ENCODE results near the gene CACNA2D1.
"Not testable (repeated sequence)": the region's sequence is repeated elsewhere in the genome, so short reads cannot be mapped to it uniquely, and the experiment has no call there.

The CACNA2D1 gene

DNA sequence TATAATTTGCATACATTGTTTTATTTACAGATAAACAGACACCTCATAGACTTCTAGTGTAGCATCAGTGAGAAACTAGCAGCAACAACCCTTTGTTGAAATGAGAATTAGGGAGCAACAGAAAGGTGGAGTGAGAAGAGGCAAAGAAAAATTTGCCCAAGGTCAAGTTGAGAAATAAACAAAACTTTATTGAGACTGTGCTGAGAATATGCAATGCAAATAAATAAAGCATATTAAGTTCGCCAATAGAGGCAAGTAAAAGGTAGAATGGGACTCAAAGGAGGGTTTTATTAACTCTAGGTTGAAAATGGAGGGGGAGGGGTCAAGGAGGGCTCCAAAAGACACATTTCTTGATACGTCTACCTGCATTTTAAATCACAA is 49.7 kb downstream of the CACNA2D1 start:
- H3K36me3 ChIP-seq (ENCODE audit: control insufficient read depth, insufficient read depth, low read length) = no peaks in the 10 kb centered on the region
- H3K27ac ChIP-seq (ENCODE audit: low read length) = no peak overlapping the region
- DNase-seq (ENCODE audit: low read depth, low spot score) = no peak
- no peaks in the 10 kb centered on the region for H3K4me1 ChIP-seq (ENCODE audit: control insufficient read depth, insufficient read depth, low read length)
- H3K4me3 ChIP-seq (ENCODE audit: low read length) = no peak overlapping the region
- H3K27me3 ChIP-seq (ENCODE audit: control insufficient read depth, insufficient read depth, low read length) = no peaks in the 10 kb centered on the region
- no CpG with 5 or more reads among the region's 2 CpGs for WGBS (ENCODE audit: insufficient coverage, insufficient read length)
- no peaks in the 10 kb centered on the region for H3K9me3 ChIP-seq (ENCODE audit: control insufficient read depth, insufficient read depth, low read length)

DNA sequence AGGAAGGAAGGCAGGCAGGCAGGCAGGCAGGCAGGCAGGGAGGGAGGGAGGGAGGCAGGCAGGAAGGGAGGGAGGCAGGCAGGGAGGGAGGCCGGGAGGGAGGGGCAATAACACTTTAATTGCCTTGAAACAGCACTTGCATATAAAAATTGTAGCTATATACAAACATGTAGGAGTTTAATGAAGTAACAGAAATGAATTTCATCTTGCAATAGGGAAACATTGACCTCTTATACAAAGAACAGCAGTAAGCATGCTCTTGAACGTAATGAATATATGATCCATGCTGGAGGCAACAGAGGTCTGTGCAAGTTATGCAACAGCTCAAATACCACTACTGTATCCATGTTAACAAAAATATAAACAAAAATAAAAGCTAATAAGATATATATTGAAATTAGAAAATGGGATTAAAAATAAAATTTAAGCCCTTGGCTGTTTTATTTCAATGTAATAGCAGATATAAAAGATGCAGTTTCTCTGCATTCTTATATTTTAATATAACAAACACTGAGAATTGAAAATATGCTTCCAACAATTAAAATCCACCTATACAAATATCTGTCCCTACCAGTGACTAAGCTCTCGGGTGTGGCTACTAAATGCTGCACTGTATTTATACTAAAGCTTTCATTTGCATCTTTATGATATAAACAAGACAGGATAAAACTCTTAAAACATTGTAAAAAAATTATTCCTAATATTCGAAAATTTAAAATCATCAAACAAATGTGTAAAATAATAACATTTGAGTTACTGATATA is 50.3 kb downstream of the CACNA2D1 start:
- 100% methylated on average over 1 of the region's 4 CpGs for WGBS (ENCODE audit: insufficient coverage, insufficient read length)
- Histone ChIP-seq H3K27ac (ENCODE audit: low read length) (no peak overlapping the region), H3K36me3 (ENCODE audit: control insufficient read depth, insufficient read depth, low read length) (no peaks in the 10 kb centered on the region), H3K4me1 (ENCODE audit: control insufficient read depth, insufficient read depth, low read length) (no peaks in the 10 kb centered on the region), H3K4me3 (ENCODE audit: low read length) (no peak overlapping the region), H3K27me3 (ENCODE audit: control insufficient read depth, insufficient read depth, low read length) (no peaks in the 10 kb centered on the region), H3K9me3 (ENCODE audit: control insufficient read depth, insufficient read depth, low read length) (no peaks in the 10 kb centered on the region)
- no peak for DNase-seq (ENCODE audit: low read depth, low spot score)

DNA sequence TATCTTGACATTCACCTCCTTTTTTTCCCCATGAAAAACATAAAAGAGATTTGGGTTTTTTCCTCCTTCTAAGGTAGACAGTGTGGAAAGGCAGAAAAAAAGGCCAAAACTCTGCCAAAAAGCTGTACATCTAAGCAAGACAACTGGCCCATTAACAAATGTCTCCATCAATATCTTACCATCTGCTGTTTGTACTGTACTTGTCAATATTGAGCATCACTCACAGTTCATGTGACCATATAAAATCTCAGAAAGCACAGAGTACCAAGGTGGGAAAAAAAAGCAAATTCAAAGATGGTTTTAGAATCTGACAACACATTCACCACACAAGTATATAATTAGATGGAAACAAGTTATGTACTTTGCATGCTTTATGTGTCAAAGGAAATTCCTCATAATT is 52.6 kb downstream of the CACNA2D1 start:
- no peaks in the 10 kb centered on the region for H3K4me1 ChIP-seq (ENCODE audit: control insufficient read depth, insufficient read depth, low read length)
- H3K9me3 ChIP-seq (ENCODE audit: control insufficient read depth, insufficient read depth, low read length) = no peaks in the 10 kb centered on the region
- H3K27ac ChIP-seq (ENCODE audit: low read length) = no peak overlapping the region
- H3K4me3 ChIP-seq (ENCODE audit: low read length) = no peak overlapping the region
- no peaks in the 10 kb centered on the region for H3K27me3 ChIP-seq (ENCODE audit: control insufficient read depth, insufficient read depth, low read length)
- DNase-seq (ENCODE audit: low read depth, low spot score) = no peak
- H3K36me3 ChIP-seq (ENCODE audit: control insufficient read depth, insufficient read depth, low read length) = no peaks in the 10 kb centered on the region

DNA sequence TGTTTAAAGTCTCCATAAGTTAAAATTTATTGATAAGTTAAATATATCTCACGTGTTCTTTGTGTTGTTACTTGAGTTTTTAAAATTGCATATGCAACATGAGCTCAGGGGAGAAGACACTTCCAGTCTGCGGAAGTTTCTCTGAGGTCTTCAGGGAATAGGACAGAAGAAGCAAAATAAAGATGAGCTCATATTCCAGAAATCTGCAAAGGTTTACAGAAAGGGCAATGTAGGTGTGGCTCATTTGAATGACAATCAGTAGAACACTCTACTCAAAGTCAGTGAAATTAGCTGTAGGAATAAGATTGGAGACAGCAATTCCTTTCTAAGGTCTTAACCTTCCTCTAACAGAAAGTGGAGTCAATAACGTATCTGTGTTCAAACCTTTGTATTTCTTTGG is 53.7 kb downstream of the CACNA2D1 start:
- Histone ChIP-seq H3K4me3 (ENCODE audit: low read length) (no peak overlapping the region), H3K4me1 (ENCODE audit: control insufficient read depth, insufficient read depth, low read length) (0 out of 2 replicates have a peak, but pooled peaks cover 1% of the 10 kb centered on the region), H3K27ac (ENCODE audit: low read length) (no peak overlapping the region), H3K36me3 (ENCODE audit: control insufficient read depth, insufficient read depth, low read length) (no peaks in the 10 kb centered on the region), H3K27me3 (ENCODE audit: control insufficient read depth, insufficient read depth, low read length) (no peaks in the 10 kb centered on the region), H3K9me3 (ENCODE audit: control insufficient read depth, insufficient read depth, low read length) (no peaks in the 10 kb centered on the region)
- WGBS (ENCODE audit: insufficient coverage, insufficient read length) = no CpG with 5 or more reads among the region's 3 CpGs
- no peak for DNase-seq (ENCODE audit: low read depth, low spot score)

DNA sequence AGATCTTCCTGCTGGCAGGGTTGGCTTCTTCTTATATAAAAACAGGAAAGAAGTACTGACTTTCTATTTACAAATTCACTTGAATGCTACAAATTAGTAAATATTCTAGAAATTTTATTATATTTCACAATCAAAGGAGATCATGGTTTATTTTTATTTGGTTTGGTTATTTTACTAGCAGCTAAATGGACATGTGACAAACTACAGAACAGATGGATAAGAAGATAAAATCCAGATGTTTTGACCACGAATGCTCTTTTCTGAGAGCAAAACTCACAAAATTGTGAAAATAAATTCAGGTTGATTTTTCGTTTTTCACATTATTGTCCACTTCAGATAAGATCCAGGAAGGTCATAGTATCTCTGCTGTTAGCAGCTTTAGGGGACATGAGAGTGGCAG is 55.4 kb downstream of the CACNA2D1 start:
- WGBS (ENCODE audit: insufficient coverage, insufficient read length) = no CpG with 5 or more reads among the region's 2 CpGs
- no peak overlapping the region for H3K27ac ChIP-seq (ENCODE audit: low read length)
- DNase-seq (ENCODE audit: low read depth, low spot score) = no peak

DNA sequence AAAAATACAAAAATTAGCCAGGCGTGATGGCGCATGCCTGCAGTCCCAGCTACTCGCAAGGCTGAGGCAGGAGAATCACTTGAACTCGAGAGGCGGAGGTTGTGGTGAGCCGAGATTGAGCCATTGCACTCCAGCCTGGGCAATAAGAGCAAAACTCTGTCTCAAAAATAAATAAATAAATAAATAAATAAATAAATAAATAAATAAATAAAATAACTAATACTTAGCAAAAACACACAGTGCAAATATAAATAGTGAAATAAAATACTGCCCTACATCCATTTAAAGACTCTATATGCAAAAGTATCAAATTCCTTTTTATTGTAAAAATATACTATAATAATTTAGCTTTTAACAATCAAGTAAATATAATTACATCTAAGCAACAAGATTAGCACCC is 57.0 kb downstream of the CACNA2D1 start:
- not testable (repeated sequence) for H3K36me3 ChIP-seq (ENCODE audit: control insufficient read depth, insufficient read depth, low read length); H3K27me3 ChIP-seq (ENCODE audit: control insufficient read depth, insufficient read depth, low read length); H3K9me3 ChIP-seq (ENCODE audit: control insufficient read depth, insufficient read depth, low read length); H3K27ac ChIP-seq (ENCODE audit: low read length); H3K4me1 ChIP-seq (ENCODE audit: control insufficient read depth, insufficient read depth, low read length); H3K4me3 ChIP-seq (ENCODE audit: low read length); DNase-seq (ENCODE audit: low read depth, low spot score)
- no CpG with 5 or more reads among the region's 6 CpGs for WGBS (ENCODE audit: insufficient coverage, insufficient read length)

More for the DNA sequence above, 55.4 kb downstream of the CACNA2D1 start:
- Histone ChIP-seq H3K9me3 (ENCODE audit: control insufficient read depth, insufficient read depth, low read length) (no peaks in the 10 kb centered on the region), H3K36me3 (ENCODE audit: control insufficient read depth, insufficient read depth, low read length) (no peaks in the 10 kb centered on the region), H3K4me3 (ENCODE audit: low read length) (no peak overlapping the region), H3K27me3 (ENCODE audit: control insufficient read depth, insufficient read depth, low read length) (no peaks in the 10 kb centered on the region), H3K4me1 (ENCODE audit: control insufficient read depth, insufficient read depth, low read length) (0 out of 2 replicates have a peak, but pooled peaks cover 1% of the 10 kb centered on the region)

DNA sequence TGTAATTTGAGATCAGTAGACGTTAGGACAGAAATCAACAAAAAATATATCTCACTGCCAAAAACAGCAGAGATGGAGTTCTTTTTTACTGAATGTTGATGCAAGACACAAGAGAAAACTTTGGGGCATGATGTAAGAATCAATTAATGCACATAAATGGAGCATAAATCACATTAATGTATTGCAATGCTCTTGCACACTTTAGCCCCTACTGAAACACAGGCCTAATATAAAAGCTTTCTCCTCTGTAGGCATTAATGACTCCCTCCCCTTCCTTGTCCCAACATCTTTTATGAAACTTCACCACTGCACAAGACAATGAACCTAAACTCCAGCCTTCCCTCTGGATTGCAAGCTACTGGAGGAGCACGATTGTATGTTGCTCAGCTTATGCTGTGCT is 58.8 kb downstream of the CACNA2D1 start:
- no peak overlapping the region for H3K27ac ChIP-seq (ENCODE audit: low read length)
- DNase-seq (ENCODE audit: low read depth, low spot score) = no peak

DNA sequence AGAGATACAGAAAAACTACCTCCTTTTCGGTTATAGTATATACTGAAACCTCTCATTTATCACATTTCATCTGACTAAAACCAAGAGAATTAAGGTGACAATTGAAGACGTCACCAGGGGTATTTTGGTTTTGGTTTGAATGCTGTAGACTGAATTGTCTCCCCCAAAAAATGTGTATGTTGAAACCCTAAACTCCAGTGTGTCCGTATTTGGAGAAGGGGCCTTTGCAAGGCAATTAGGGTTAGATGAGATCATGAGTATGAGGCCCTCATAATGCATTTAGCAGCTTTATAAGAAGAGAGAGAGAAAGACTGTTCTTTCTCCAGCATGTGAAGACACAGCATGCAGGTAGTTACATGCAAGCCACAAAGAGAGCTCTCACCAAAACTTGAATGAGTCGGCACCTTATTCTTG is 59.5 kb downstream of the CACNA2D1 start:
- Histone ChIP-seq H3K27me3 (ENCODE audit: control insufficient read depth, insufficient read depth, low read length) (no peaks in the 10 kb centered on the region), H3K36me3 (ENCODE audit: control insufficient read depth, insufficient read depth, low read length) (no peaks in the 10 kb centered on the region), H3K9me3 (ENCODE audit: control insufficient read depth, insufficient read depth, low read length) (no peaks in the 10 kb centered on the region), H3K27ac (ENCODE audit: low read length) (no peak overlapping the region), H3K4me1 (ENCODE audit: control insufficient read depth, insufficient read depth, low read length) (0 out of 2 replicates have a peak, but pooled peaks cover 2% of the 10 kb centered on the region), H3K4me3 (ENCODE audit: low read length) (no peak overlapping the region)
- no peak for DNase-seq (ENCODE audit: low read depth, low spot score)
- no CpG with 5 or more reads among the region's 4 CpGs for WGBS (ENCODE audit: insufficient coverage, insufficient read length)

More for the DNA sequence above, 58.8 kb downstream of the CACNA2D1 start:
- Histone ChIP-seq H3K9me3 (ENCODE audit: control insufficient read depth, insufficient read depth, low read length) (no peaks in the 10 kb centered on the region), H3K36me3 (ENCODE audit: control insufficient read depth, insufficient read depth, low read length) (no peaks in the 10 kb centered on the region), H3K4me3 (ENCODE audit: low read length) (no peak overlapping the region), H3K4me1 (ENCODE audit: control insufficient read depth, insufficient read depth, low read length) (0 out of 2 replicates have a peak, but pooled peaks cover 2% of the 10 kb centered on the region), H3K27me3 (ENCODE audit: control insufficient read depth, insufficient read depth, low read length) (no peaks in the 10 kb centered on the region)
- WGBS (ENCODE audit: insufficient coverage, insufficient read length) = no CpG with 5 or more reads among the region's 2 CpGs

DNA sequence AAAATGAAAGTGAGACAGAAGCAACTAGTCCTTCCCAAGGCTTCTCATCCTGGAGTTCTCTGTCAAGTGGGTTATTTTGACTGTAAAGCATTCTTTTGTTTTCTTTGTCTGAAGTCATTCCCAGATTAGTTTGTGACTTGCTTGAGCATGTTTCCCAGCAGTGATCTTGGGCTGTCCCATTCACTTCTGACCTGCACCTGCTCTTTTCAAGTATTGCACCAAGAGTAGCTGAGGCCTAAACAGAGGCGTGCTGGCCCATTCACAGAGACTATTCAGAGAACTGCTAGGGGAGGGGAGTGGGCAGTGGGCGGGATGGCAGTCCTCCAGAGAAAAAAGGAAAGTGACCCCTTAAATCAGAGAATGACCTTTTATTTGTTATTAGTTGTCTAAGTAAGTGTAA is 61.3 kb downstream of the CACNA2D1 start:
- no peaks in the 10 kb centered on the region for H3K27me3 ChIP-seq (ENCODE audit: control insufficient read depth, insufficient read depth, low read length)
- no peak overlapping the region for H3K4me3 ChIP-seq (ENCODE audit: low read length)
- H3K9me3 ChIP-seq (ENCODE audit: control insufficient read depth, insufficient read depth, low read length) = no peaks in the 10 kb centered on the region
- H3K36me3 ChIP-seq (ENCODE audit: control insufficient read depth, insufficient read depth, low read length) = no peaks in the 10 kb centered on the region
- WGBS (ENCODE audit: insufficient coverage, insufficient read length) = no CpG with 5 or more reads among the region's 2 CpGs
- 0 out of 2 replicates have a peak, but pooled peaks cover 2% of the 10 kb centered on the region for H3K4me1 ChIP-seq (ENCODE audit: control insufficient read depth, insufficient read depth, low read length)
- DNase-seq (ENCODE audit: low read depth, low spot score) = no peak
- H3K27ac ChIP-seq (ENCODE audit: low read length) = no peak overlapping the region

DNA sequence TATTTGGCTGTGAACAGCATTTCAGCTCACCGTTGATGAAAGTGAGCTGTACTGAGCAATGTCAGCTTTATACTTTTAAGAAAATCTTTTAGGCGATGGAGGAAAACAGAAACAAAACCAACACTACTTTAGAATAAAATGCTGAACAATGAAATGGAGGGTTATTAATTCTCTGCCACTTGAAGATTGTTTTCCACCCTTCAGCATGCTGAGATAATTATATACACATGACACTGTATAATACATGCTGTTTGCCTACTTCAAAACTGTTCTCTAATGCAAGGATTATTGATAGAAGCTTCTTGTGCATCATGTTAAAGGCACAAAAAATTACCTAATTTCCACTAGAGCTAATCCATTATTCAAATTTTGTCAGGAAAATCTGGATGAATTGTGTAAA is 66.8 kb downstream of the CACNA2D1 start:
- H3K9me3 ChIP-seq (ENCODE audit: control insufficient read depth, insufficient read depth, low read length) = no peaks in the 10 kb centered on the region
- H3K27me3 ChIP-seq (ENCODE audit: control insufficient read depth, insufficient read depth, low read length) = no peaks in the 10 kb centered on the region
- no peak overlapping the region for H3K27ac ChIP-seq (ENCODE audit: low read length)
- H3K36me3 ChIP-seq (ENCODE audit: control insufficient read depth, insufficient read depth, low read length) = no peaks in the 10 kb centered on the region
- H3K4me1 ChIP-seq (ENCODE audit: control insufficient read depth, insufficient read depth, low read length) = no peaks in the 10 kb centered on the region
- no CpG with 5 or more reads among the region's 2 CpGs for WGBS (ENCODE audit: insufficient coverage, insufficient read length)
- no peak overlapping the region for H3K4me3 ChIP-seq (ENCODE audit: low read length)
- no peak for DNase-seq (ENCODE audit: low read depth, low spot score)

DNA sequence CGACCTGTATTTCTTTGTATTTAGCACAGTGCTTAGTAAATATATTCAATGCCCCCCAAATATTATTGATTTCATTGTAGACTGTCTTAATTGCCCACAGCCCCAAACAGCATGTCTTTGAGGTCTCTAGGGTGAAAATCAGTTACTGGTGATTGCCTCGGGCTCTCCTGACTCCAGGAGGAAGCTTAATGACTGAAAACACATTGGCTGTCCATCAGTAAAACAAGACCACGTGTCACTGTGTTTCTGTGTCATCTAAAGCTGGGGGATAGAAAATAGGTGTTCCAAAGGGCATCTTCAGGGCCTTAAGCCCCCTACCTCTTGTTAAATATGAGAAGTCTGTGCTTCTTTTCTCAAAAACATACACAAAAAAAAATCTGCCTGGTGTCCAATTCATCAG is 67.9 kb downstream of the CACNA2D1 start:
- no peak overlapping the region for H3K4me3 ChIP-seq (ENCODE audit: low read length)
- H3K36me3 ChIP-seq (ENCODE audit: control insufficient read depth, insufficient read depth, low read length) = no peaks in the 10 kb centered on the region
- no CpG with 5 or more reads among the region's 3 CpGs for WGBS (ENCODE audit: insufficient coverage, insufficient read length)
- H3K9me3 ChIP-seq (ENCODE audit: control insufficient read depth, insufficient read depth, low read length) = no peaks in the 10 kb centered on the region
- no peaks in the 10 kb centered on the region for H3K4me1 ChIP-seq (ENCODE audit: control insufficient read depth, insufficient read depth, low read length)
- H3K27ac ChIP-seq (ENCODE audit: low read length) = no peak overlapping the region
- DNase-seq (ENCODE audit: low read depth, low spot score) = no peak
- no peaks in the 10 kb centered on the region for H3K27me3 ChIP-seq (ENCODE audit: control insufficient read depth, insufficient read depth, low read length)
